GM20000 (cell line): ENCODE measurements around the gene NDUFB11.

Experiments
- DNase-seq: peaks from one replicate; pipeline ENCODE4 v3.0.0; 2012; ENCODE audit warnings: low spot score
- CTCF ChIP-seq: IDR thresholded peaks from 2 replicates; pipeline ENCODE4 v1.5.1; 2012; ENCODE audit warnings: mild to moderate bottlenecking, control low read depth; ENCODE audit errors: extremely low read depth, missing control alignments

Gene NDUFB11

GRCh38 chrX:47187106-47187677, 42.7 kb upstream of the NDUFB11 start:
- no peak for TF ChIP-seq CTCF
- DNase-seq, result no peak

- no peak for DNase-seq
- TF ChIP-seq CTCF, result no peak
Observed at GRCh38 chrX:47186096-47186740, 41.7 kb upstream of the NDUFB11 start.

- TF ChIP-seq CTCF, result no peak
- no peak for DNase-seq
Observed at GRCh38 chrX:47185241-47185640, 40.7 kb upstream of the NDUFB11 start.

GRCh38 chrX:47184486-47184885, 40.0 kb upstream of the NDUFB11 start:
- no peak for DNase-seq
- TF ChIP-seq CTCF, result no peak

- TF ChIP-seq CTCF, result no peak
- no peak for DNase-seq
Observed at GRCh38 chrX:47182106-47182700, 37.7 kb upstream of the NDUFB11 start.

DNA sequence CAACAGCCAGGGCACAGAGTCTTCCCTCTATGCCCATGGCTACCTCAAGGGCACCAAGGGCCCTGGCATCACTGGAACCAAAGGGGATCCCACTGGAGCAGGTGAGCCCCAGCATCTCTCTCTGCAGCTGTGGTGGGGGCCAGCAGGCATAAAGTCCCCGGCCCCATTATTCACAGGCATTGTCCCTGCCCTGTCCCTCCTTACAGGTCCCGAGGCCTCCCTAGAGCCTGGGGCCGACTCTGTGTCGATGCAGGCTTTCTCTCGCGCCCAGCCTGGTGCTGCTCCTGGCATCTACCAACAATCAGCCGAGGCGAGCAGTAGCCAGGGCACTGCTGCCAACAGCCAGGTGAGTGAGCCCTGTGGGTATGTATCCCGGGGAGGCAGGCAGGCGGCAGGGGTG, 36.8 kb upstream of the NDUFB11 start:
- no peak for DNase-seq
- TF ChIP-seq CTCF, result no peak

DNA sequence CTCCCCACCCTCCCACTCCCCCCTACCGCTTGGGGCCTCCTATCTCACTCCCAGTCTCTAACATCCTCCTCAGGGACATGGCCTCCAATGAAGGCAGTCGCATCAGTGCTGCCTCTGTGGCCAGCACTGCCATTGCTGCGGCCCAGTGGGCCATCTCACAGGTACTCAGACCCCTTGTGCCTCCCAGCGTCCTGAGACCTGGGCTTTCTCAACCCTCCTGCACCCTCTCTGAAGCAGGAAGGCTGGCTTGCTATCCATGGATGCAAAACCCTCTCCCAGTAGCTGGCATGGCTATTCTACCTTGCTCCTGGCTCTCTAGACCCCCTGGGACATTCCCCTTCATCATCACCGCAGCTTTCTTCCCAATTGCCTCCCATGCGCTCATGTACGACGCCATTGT, 35.8 kb upstream of the NDUFB11 start:
- no peak for TF ChIP-seq CTCF
- DNase-seq, result no peak
